Mucosa of descending colon (tissue), 3 donors: Measurements from ENCODE around the gene MXD4. TPM values are rescaled to one million over a fixed set of nuclear protein-coding genes. Genes with fewer than 3 reads are reported as not detected.
"Not testable (repeated sequence)": the region's sequence is repeated elsewhere in the genome, so short reads cannot be mapped to it uniquely, and the experiment has no call there.

Experiments used
- ATAC-seq: fragments of 200-7000 bp; cut with Tn5 transposase; one replicate; pipeline ENCODE4 v1.9.1; 2020; ENCODE audit warnings: mild to moderate bottlenecking, moderate library complexity
- DNase-seq, 3 donors: peaks; one replicate each; pipeline ENCODE4 v3.0.0-alpha.2; 2020
- H3K36me3 ChIP-seq: fragments of 200-600 bp; one replicate; pipeline ENCODE4 v1.8.0; 2021; ENCODE audit warnings: low read depth, mild to moderate bottlenecking
- H3K4me1 ChIP-seq: fragments of 200-600 bp; one replicate; pipeline ENCODE4 v1.8.0; 2021; ENCODE audit warnings: low read depth, mild to moderate bottlenecking
- H3K4me3 ChIP-seq: fragments of 200-600 bp; one replicate; pipeline ENCODE4 v1.8.0; 2021; ENCODE audit warnings: mild to moderate bottlenecking
- H3K9me3 ChIP-seq: fragments of 200-600 bp; one replicate; pipeline ENCODE4 v1.8.0; 2021; ENCODE audit warnings: mild to moderate bottlenecking
- CTCF ChIP-seq: fragments of 200-600 bp; IDR thresholded peaks from one replicate; pipeline ENCODE4 v1.8.0; 2022; ENCODE audit warnings: antibody characterized with exemption, mild to moderate bottlenecking
- intact Hi-C, 2 donors: fragments of 100-400 bp; cut with DNase I in 1 of 2; cut with micrococcal nuclease in 1 of 2; formaldehyde crosslinking; loops; one replicate each; pipeline versions ENCODE4 v1.11.0 to v1.11.1; 2022; cut with DNase I, micrococcal nuclease
- total RNA-seq, 3 donors: library from RNA; stranded (reverse); fragmentation: NEBNext Ultra II Directional in 2 of 3; extraction: Animal tissue kit (Norgen Biotek cat#: 25700) in 2 of 3; gene quantifications; one replicate each; pipeline versions ENCODE4 v1.2.1 to v1.2.4, GENCODE V29; 2021 to 2023
- donor health status: DM: no; HTN: no; CAD: no; lungs with moderate emphysema.
- donor health status: DM: no; HTN: no; CAD: no.
- donor health status: DM: no; HTN: yes; CAD: no.

Gene MXD4
- total RNA-seq, 3 donors from 2014 or later, result 46.6 to 59.6 (median 52.6) TPM

GRCh38 chr4:2212831-2213230 is 49.1 kb downstream of the MXD4 start:
- no peaks in the 10 kb centered on the region for H3K36me3 ChIP-seq
- ATAC-seq (no peak), DNase-seq (no peak)
- no peak overlapping the region for H3K4me3 ChIP-seq
- no peak for TF ChIP-seq CTCF
- no peaks in the 10 kb centered on the region for H3K4me1 ChIP-seq
- intact Hi-C loops, result no loop called here
- no peaks in the 10 kb centered on the region for H3K9me3 ChIP-seq

- intact Hi-C loops, result not testable (repeated sequence)
These were observed 59.1 kb downstream of the MXD4 start for GRCh38 chr4:2202789-2203188.

More at GRCh38 chr4:2202789-2203188, 59.1 kb downstream of the MXD4 start:
- H3K9me3 ChIP-seq, DNase-seq, H3K4me3 ChIP-seq, H3K36me3 ChIP-seq, H3K4me1 ChIP-seq, ATAC-seq: not testable (repeated sequence)

Other genes starting within 250 kb of the MXD4 start
- gene NAT8L, start 202.8 kb downstream of the MXD4 start, total RNA-seq, result under 1 TPM; 0.24 to 0.66 (median 0.26) TPM
- 10 to 100 TPM in 2 of 3 donors, 1 to 10 TPM in 1; 9.9 to 13.7 (median 11.4) TPM for gene HAUS3, start 20.0 kb downstream of the MXD4 start, total RNA-seq
- gene POLN, start 20.0 kb downstream of the MXD4 start, total RNA-seq, result 1 to 10 TPM; 1.4 to 4.6 (median 1.4) TPM
- gene ZFYVE28, start 156.5 kb upstream of the MXD4 start, total RNA-seq, result 10 to 100 TPM; 32.4 to 56.4 (median 42.9) TPM
- 1 to 10 TPM; 1.2 to 1.3 (median 1.2) TPM for gene CFAP99, start 156.8 kb upstream of the MXD4 start, total RNA-seq
- 10 to 100 TPM; 48.0 to 55.1 (median 51.9) TPM for gene RNF4, start 207.0 kb upstream of the MXD4 start, total RNA-seq